Testis (tissue), 2 donors: ENCODE measurements around the gene USP32.

ENCODE experiments used
- POLR2A ChIP-seq: fragments of 450-650 bp; IDR thresholded peaks from one replicate; pipeline ENCODE4 v1.6.1; 2017; ENCODE audit warnings: antibody characterized with exemption, mild to moderate bottlenecking, moderate library complexity
- TF ChIP-seq, protein P1 (sequence below), 3 experiments: fragments of 450-650 bp in 2 of 3; fragments of 200-600 bp in 1 of 3; sonication (generic) in 1 of 3; IDR thresholded peaks; one replicate each; pipeline ENCODE4 v1.5.1; 2016 to 2019; ENCODE audit warnings: antibody characterized with exemption in 3 of 3, mild to moderate bottlenecking in 2 of 3, moderate library complexity in 1 of 3

DNA sequence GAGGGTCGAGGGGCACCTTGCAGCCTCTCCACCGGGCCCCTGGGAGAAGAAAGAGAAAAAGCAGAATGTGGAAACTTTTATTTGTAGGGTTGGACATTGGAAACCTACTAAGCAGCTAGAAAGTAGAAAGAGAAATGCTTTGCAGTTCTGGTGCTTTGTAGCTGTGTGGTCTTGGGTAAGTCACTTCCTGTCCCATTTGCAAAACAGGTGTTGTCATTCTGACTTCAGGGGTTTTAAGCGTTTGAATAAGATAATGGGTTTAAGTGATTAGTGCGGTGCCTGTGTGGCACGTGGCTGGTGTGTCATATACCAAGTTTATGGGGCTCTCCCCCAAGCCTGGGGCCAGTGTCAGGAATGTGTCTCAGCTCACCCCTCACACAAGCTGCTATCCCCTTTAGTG, 240.6 kb downstream of the USP32 start:
- TF ChIP-seq, protein P1, sequence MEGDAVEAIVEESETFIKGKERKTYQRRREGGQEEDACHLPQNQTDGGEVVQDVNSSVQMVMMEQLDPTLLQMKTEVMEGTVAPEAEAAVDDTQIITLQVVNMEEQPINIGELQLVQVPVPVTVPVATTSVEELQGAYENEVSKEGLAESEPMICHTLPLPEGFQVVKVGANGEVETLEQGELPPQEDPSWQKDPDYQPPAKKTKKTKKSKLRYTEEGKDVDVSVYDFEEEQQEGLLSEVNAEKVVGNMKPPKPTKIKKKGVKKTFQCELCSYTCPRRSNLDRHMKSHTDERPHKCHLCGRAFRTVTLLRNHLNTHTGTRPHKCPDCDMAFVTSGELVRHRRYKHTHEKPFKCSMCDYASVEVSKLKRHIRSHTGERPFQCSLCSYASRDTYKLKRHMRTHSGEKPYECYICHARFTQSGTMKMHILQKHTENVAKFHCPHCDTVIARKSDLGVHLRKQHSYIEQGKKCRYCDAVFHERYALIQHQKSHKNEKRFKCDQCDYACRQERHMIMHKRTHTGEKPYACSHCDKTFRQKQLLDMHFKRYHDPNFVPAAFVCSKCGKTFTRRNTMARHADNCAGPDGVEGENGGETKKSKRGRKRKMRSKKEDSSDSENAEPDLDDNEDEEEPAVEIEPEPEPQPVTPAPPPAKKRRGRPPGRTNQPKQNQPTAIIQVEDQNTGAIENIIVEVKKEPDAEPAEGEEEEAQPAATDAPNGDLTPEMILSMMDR (IDR thresholded peaks at IDR 0.05) = no peak
- TF ChIP-seq POLR2A = no peak
